GM13976 (cell line): Measurements from ENCODE around the gene ARHGAP26.

Source experiments
- DNase-seq: peaks from one replicate; pipeline ENCODE4 v3.0.0; 2012; ENCODE audit warnings: low spot score
- CTCF ChIP-seq: IDR thresholded peaks from 2 replicates; pipeline ENCODE4 v1.5.1; 2012; ENCODE audit warnings: borderline replicate concordance, mild to moderate bottlenecking; ENCODE audit not compliant: insufficient read depth; ENCODE audit errors: extremely low read depth, missing control alignments, control extremely low read depth
- in situ Hi-C: fragments of 300-500 bp; cut with MboI; formaldehyde crosslinking; loops from one replicate; pipeline ENCODE4 v1.12.0; 2022; ENCODE audit warnings: low sequenced_read_pairs, mixed read lengths, inconsistent platforms; ENCODE audit not compliant: unreplicated experiment

ARHGAP26 gene

GRCh38 chr5:143072734-143073133 is 302.6 kb downstream of the ARHGAP26 start:
- in situ Hi-C loops = no loop called here
- DNase-seq = no peak
- no peak for TF ChIP-seq CTCF

GRCh38 chr5:143073766-143074165 is 303.6 kb downstream of the ARHGAP26 start:
- no peak for DNase-seq
- no peak for TF ChIP-seq CTCF
- in situ Hi-C loops = no loop called here

- DNase-seq = no peak
- in situ Hi-C loops = no loop called here
- no peak for TF ChIP-seq CTCF
Measured at GRCh38 chr5:143074414-143074996, 304.3 kb downstream of the ARHGAP26 start.

- no peak for DNase-seq
- in situ Hi-C loops = no loop called here
- no peak for TF ChIP-seq CTCF
Measured at GRCh38 chr5:143076377-143076776, 306.2 kb downstream of the ARHGAP26 start.

- in situ Hi-C loops = no loop called here
- TF ChIP-seq CTCF = no peak
- no peak for DNase-seq
Measured at GRCh38 chr5:143077453-143078103, 307.4 kb downstream of the ARHGAP26 start.

- in situ Hi-C loops = no loop called here
- TF ChIP-seq CTCF = no peak
- no peak for DNase-seq
Measured at GRCh38 chr5:143078313-143078712, 308.1 kb downstream of the ARHGAP26 start.
